Measurements from ENCODE around the gene GSTCD. TPM values are rescaled to one million over a fixed set of nuclear protein-coding genes. Genes with fewer than 3 reads are reported as not detected.

The GSTCD gene
- total RNA-seq, 1 donor from 2014 or later, result 9.0 TPM

- no peak for DNase-seq (ENCODE audit: low read depth in 2 of 2)
Observed at GRCh38 chr4:105875233-105875632, 166.6 kb downstream of the GSTCD start.

- no peak for DNase-seq (ENCODE audit: low read depth in 2 of 2)
Observed at GRCh38 chr4:105878668-105879067, 170.1 kb downstream of the GSTCD start.

DNA sequence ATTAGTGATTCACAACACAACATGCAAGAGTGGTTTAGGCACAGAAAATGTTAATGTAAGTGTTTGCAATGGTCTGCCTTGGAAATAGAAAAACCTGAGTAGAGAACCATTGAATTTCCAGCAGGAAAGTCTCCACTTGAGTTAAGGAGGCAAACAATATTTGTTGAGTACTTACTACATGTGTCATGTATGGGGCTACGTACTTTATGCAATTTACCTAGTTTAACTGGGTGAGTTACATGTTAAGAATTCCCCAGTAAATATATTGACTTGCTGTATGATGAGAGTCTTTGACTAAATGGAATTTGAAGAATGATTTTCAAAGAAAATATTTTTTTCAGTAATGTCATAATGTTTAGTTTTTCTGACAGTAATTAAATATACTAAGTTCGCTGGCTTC is 178.9 kb downstream of the GSTCD start:
- DNase-seq (ENCODE audit: low read depth in 2 of 2), result no peak

GRCh38 chr4:105894660-105895582 is 186.3 kb downstream of the GSTCD start, which contains the start of gene NPNT:
Gene NPNT, plus strand, starts transcription at chr4:105895471. Its CDS starts 182 bp downstream, at chr4:105895653.
- DNase-seq (ENCODE audit: low read depth in 2 of 2), result peak in 1 of 2 donors; percentile 7

DNA sequence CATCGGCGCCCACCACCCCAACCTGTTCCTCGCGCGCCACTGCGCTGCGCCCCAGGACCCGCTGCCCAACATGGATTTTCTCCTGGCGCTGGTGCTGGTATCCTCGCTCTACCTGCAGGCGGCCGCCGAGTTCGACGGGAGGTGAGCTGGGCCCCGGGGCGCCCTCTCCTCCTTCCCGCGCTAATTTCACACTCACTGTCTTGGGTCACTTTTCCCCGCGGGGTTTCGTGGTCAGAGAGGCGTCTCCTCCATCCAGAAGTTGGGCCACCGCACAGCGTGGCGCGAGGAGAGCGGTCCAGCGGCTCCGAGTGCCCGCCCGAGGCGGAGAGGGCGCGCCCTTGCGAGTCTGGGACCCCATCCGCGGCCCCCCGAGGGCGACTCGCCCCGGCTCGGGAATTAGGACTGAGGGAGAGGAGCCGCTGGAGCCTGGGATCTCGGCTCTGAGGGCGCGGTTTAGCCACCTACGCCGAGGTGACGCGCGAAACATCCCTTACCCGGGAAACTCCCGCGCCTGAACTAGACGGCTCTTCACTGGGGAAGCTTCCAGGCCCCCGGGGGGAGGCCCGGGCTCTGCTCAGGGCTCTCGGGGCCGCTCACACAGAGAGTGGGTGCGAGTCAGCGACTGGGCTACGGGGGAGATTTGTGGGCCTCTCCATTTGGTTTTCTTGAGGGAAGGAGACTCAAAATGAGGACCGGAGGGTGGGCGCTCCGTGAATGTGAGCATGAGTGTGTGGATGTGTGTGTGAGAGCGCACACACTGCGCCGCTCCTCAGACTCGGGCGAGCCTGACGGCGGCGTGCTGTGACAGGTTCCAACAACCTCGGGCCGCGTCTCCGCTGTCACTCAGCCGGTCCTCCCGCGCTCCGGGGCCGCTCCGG is 187.2 kb downstream of the GSTCD start:
- DNase-seq (ENCODE audit: low read depth in 2 of 2), result peak in 1 of 2 donors; percentile 18

DNA sequence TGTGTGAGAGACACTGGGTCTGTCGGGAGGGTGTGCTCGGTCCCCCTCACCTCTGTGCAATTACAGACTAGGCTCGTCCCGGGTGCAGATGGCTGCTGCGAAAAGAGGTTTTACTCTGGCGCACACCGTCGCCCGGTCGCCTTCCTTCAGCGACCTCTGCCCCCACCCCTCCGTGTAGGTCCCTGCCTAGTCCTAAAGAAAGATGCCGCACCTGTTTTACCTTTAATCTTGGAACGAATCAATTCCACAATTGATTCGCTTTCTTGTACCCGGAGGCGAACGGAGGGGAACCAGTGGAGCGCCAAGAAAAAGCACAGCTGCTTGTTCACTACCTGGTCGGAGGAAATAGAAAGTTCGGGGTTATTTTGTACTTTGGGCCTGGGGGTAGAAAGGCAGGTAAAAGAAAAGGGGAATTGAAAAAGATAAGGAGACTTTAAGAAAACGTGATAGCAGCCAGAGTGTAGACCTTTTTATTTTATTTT is 187.9 kb downstream of the GSTCD start:
- no peak for DNase-seq (ENCODE audit: low read depth in 2 of 2)

Other genes starting within 250 kb of the GSTCD start
- 50.8 and 54.5 TPM in 2 replicates for gene PPA2, start 234.7 kb upstream of the GSTCD start, total RNA-seq
- gene ARHGEF38, start 156.2 kb upstream of the GSTCD start, total RNA-seq, result not detected in 2 replicates
- 9.0 and 9.1 TPM in 2 replicates for gene INTS12, start 95 bp upstream of the GSTCD start, total RNA-seq
- gene NPNT, start 186.7 kb downstream of the GSTCD start, total RNA-seq, result under 0.01 and 0.13 TPM in 2 replicates

Data from dermis microvascular lymphatic vessel endothelial cell (primary cell).